ENCODE results near the gene TULP4. TPM values are rescaled to one million over a fixed set of nuclear protein-coding genes. Genes with fewer than 3 reads are reported as not detected.
"Not testable (repeated sequence)": the region's sequence is repeated elsewhere in the genome, so short reads cannot be mapped to it uniquely, and the experiment has no call there.

The TULP4 gene
- total and polyA plus RNA-seq, 2 donors, result 5.9 to 57.1 TPM

DNA sequence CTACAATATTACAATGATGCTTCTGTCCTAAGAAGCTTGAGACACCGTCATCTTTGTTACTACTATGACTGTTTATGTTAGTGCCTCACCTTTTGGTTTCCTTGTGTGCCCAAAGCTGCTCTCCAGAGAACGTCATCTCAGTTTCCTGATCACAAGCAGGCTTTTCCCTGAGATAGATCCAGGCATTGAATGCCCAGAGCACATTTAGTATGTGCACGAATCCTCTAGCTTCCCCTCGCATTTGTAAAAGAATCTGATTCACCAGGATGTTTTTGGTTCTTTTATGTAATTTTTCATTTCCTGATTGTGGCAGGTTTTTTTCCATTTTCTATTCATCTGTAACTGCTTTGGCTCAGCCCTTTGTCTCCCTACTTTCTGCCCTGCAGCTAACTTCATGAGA lies 147.5 kb downstream of the TULP4 start:
- Histone ChIP-seq H3K27me3 (ENCODE audit: control insufficient read depth in 2 of 2, insufficient read depth in 1 of 2, low read length in 1 of 2) (no peaks in the 10 kb centered on the region), H3K36me3 (ENCODE audit: control insufficient read depth in 2 of 2, insufficient read depth in 2 of 2, low read length in 1 of 2) (peaks cover 4 to 12% of the 10 kb centered on the region in 2 donors), H3K4me3 (ENCODE audit: low read length in 2 of 2) (no peak overlapping the region), H3K27ac (ENCODE audit: low read depth in 1 of 2, low read length in 1 of 2) (no peak overlapping the region), H3K4me1 (ENCODE audit: control insufficient read depth in 2 of 2, insufficient read depth in 2 of 2, low read length in 2 of 2) (no peaks in the 10 kb centered on the region), H3K9me3 (ENCODE audit: control insufficient read depth in 2 of 2, insufficient read depth in 1 of 2, low read length in 1 of 2) (no peaks in the 10 kb centered on the region)
- DNase-seq (ENCODE audit: low read depth in 6 of 9, low spot score in 9 of 9), result no peak
- WGBS, result 98% methylated on average over 4 of the region's 4 CpGs

DNA sequence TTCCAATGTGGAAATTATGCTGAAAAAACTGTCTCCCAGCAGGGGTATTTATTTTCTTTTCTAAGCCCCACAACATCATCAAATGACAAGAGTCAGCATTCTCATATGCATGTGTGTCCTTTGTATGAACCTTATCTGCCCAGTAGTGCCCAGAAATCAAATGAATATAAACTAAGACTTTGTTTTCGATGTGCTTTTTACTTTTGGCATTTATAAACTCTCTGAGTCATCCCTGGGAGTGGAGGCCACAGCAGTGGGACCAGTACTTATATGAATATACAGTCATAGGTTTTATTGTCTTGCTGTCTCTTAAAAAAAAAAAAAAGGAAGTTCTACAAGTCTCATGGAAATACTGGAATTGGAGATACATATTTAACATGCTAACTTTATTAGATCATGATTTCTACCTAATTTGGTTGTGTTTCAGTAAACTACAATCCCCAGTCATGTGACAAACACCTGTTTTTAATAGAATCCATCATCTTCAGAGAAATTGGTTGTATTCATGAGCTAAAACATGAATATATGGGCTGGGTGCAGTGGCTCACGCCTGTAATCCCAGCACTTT lies 148.4 kb downstream of the TULP4 start:
- H3K27me3 ChIP-seq (ENCODE audit: control insufficient read depth in 2 of 2, insufficient read depth in 1 of 2, low read length in 1 of 2), result no peaks in the 10 kb centered on the region
- H3K4me3 ChIP-seq (ENCODE audit: low read length in 2 of 2), result no peak overlapping the region
- H3K9me3 ChIP-seq (ENCODE audit: control insufficient read depth in 2 of 2, insufficient read depth in 1 of 2, low read length in 1 of 2), result no peaks in the 10 kb centered on the region
- WGBS, result 96% methylated on average over 2 of the region's 2 CpGs
- no peak for DNase-seq (ENCODE audit: low read depth in 6 of 9, low spot score in 9 of 9)
- peaks cover 4 to 12% of the 10 kb centered on the region in 2 donors for H3K36me3 ChIP-seq (ENCODE audit: control insufficient read depth in 2 of 2, insufficient read depth in 2 of 2, low read length in 1 of 2)
- H3K4me1 ChIP-seq (ENCODE audit: control insufficient read depth in 2 of 2, insufficient read depth in 2 of 2, low read length in 2 of 2), result no peaks in the 10 kb centered on the region
- H3K27ac ChIP-seq (ENCODE audit: low read depth in 1 of 2, low read length in 1 of 2), result no peak overlapping the region

DNA sequence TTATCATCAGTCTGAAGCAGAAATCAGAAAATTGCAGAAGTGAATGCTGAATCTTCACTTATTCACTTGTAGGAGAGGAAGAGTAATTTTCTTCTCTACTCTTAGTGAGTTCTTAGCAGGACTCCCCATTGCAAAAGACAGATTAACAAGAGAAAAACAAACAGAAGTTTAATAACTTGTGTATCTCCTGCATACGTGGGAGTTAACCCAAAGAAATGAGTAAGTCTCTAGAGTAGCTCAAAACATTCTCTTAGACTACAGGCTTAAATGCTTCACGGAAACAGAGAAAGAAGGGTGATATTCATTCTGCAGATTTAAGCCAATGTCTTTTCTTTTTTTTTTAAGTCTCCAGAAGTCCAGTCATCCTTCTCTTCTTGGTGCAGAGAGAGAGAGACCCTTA lies 149.7 kb downstream of the TULP4 start:
- no peak overlapping the region for H3K27ac ChIP-seq (ENCODE audit: low read depth in 1 of 2, low read length in 1 of 2)
- H3K4me3 ChIP-seq (ENCODE audit: low read length in 2 of 2), result no peak overlapping the region
- H3K36me3 ChIP-seq (ENCODE audit: control insufficient read depth in 2 of 2, insufficient read depth in 2 of 2, low read length in 1 of 2), result peaks cover 6 to 14% of the 10 kb centered on the region in 2 donors
- 98% methylated on average over 2 of the region's 2 CpGs for WGBS
- DNase-seq (ENCODE audit: low read depth in 6 of 9, low spot score in 9 of 9), result no peak
- no peaks in the 10 kb centered on the region for H3K27me3 ChIP-seq (ENCODE audit: control insufficient read depth in 2 of 2, insufficient read depth in 1 of 2, low read length in 1 of 2)
- no peaks in the 10 kb centered on the region for H3K4me1 ChIP-seq (ENCODE audit: control insufficient read depth in 2 of 2, insufficient read depth in 2 of 2, low read length in 2 of 2)
- no peaks in the 10 kb centered on the region for H3K9me3 ChIP-seq (ENCODE audit: control insufficient read depth in 2 of 2, insufficient read depth in 1 of 2, low read length in 1 of 2)

DNA sequence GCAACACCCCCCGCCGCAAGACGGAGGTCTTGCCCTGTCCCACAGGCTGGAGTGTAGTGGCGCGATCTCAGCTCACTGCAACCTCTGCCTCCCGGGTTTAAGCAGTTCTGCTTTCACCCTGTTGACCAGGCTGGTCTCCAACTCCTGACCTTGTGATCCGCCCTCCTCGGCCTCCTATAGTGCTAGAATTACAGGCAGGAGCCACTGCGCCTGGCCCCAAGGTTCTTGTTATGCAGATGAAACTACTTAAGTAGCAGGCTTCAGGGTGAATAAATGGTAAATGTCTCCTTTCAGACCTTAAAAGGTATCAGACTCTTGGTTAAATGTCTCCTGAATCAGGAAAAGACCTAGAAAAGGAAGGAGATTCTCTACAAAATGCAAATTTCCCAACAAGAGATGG lies 152.2 kb downstream of the TULP4 start:
- Histone ChIP-seq H3K4me3 (ENCODE audit: low read length in 2 of 2) (no peak overlapping the region), H3K4me1 (ENCODE audit: control insufficient read depth in 2 of 2, insufficient read depth in 2 of 2, low read length in 2 of 2) (no peaks in the 10 kb centered on the region), H3K9me3 (ENCODE audit: control insufficient read depth in 2 of 2, insufficient read depth in 1 of 2, low read length in 1 of 2) (no peaks in the 10 kb centered on the region), H3K27ac (ENCODE audit: low read depth in 1 of 2, low read length in 1 of 2) (no peak overlapping the region), H3K36me3 (ENCODE audit: control insufficient read depth in 2 of 2, insufficient read depth in 2 of 2, low read length in 1 of 2) (peaks cover 7 to 15% of the 10 kb centered on the region in 2 donors), H3K27me3 (ENCODE audit: control insufficient read depth in 2 of 2, insufficient read depth in 1 of 2, low read length in 1 of 2) (no peaks in the 10 kb centered on the region)
- WGBS, result 99% methylated on average over 9 of the region's 9 CpGs
- no peak for DNase-seq (ENCODE audit: low read depth in 6 of 9, low spot score in 9 of 9)

DNA sequence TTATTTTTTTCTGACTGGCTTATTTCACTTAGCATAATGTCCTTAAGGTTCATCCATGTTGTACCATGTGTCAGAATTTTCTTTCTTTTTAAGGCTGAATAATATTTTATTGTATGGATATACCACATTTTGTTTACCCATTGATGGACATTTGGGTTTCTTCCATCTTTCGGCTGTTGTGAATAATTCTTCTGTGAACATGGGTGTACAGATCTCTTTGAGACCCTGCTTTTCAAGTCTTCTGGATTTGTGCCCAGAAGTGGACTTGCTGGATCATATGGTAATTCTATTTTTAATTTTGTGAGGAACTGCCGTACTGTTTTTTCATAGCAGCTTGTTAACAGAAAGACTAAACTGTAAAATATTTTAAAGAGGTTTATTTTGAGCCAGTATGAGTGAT lies 153.0 kb downstream of the TULP4 start:
- Histone ChIP-seq H3K9me3 (ENCODE audit: control insufficient read depth in 2 of 2, insufficient read depth in 1 of 2, low read length in 1 of 2) (no peaks in the 10 kb centered on the region), H3K27ac (ENCODE audit: low read depth in 1 of 2, low read length in 1 of 2) (no peak overlapping the region), H3K4me3 (ENCODE audit: low read length in 2 of 2) (no peak overlapping the region), H3K36me3 (ENCODE audit: control insufficient read depth in 2 of 2, insufficient read depth in 2 of 2, low read length in 1 of 2) (peaks cover 7 to 9% of the 10 kb centered on the region in 2 donors), H3K4me1 (ENCODE audit: control insufficient read depth in 2 of 2, insufficient read depth in 2 of 2, low read length in 2 of 2) (no peaks in the 10 kb centered on the region), H3K27me3 (ENCODE audit: control insufficient read depth in 2 of 2, insufficient read depth in 1 of 2, low read length in 1 of 2) (no peaks in the 10 kb centered on the region)
- WGBS, result 96% methylated on average over 2 of the region's 2 CpGs
- no peak for DNase-seq (ENCODE audit: low read depth in 6 of 9, low spot score in 9 of 9)

DNA sequence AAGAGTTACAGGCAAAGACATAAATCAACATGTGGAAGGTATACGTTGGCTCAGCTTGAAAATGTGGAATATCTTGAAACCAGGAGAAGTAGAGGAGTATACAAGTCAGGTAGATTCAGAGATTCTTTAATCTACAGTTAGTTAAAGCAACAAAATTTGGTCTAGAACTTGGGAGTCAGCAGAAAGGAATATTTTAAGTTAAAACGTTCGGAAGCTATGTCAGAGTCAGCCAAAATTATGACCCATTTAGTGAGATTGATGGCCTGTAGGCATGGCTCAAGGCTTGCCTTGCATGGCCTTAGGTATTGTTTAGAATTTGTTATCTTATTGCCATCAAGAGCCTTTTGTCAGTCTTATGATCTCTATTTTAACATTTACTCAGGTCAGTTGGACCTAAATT lies 153.5 kb downstream of the TULP4 start:
- Histone ChIP-seq H3K27ac (ENCODE audit: low read depth in 1 of 2, low read length in 1 of 2) (no peak overlapping the region), H3K4me1 (ENCODE audit: control insufficient read depth in 2 of 2, insufficient read depth in 2 of 2, low read length in 2 of 2) (no peaks in the 10 kb centered on the region), H3K4me3 (ENCODE audit: low read length in 2 of 2) (no peak overlapping the region), H3K27me3 (ENCODE audit: control insufficient read depth in 2 of 2, insufficient read depth in 1 of 2, low read length in 1 of 2) (no peaks in the 10 kb centered on the region), H3K36me3 (ENCODE audit: control insufficient read depth in 2 of 2, insufficient read depth in 2 of 2, low read length in 1 of 2) (peaks cover 7 to 9% of the 10 kb centered on the region in 2 donors), H3K9me3 (ENCODE audit: control insufficient read depth in 2 of 2, insufficient read depth in 1 of 2, low read length in 1 of 2) (no peaks in the 10 kb centered on the region)
- 95% methylated on average over 3 of the region's 3 CpGs for WGBS
- no peak for DNase-seq (ENCODE audit: low read depth in 6 of 9, low spot score in 9 of 9)

DNA sequence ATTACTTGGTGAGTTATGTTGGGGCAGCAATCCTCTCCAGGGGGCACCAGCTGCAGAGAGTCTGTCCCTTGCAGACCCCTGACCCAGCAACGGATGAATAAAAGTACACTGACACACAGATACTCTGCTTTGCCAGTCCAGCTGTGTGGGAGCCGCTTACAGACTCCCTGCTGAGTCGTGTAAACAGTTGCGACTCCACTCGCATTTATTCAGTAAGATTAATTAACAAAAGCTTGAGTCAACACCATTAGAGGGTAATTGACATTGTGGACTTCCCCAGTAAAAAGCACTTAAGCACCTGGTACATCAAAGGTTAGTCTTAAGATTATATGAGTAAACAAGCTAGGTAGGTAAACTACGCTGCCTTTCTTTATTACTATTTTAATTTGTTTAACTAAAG lies 155.7 kb downstream of the TULP4 start:
- Histone ChIP-seq H3K27ac (ENCODE audit: low read depth in 1 of 2, low read length in 1 of 2) (no peak overlapping the region), H3K9me3 (ENCODE audit: control insufficient read depth in 2 of 2, insufficient read depth in 1 of 2, low read length in 1 of 2) (no peaks in the 10 kb centered on the region), H3K36me3 (ENCODE audit: control insufficient read depth in 2 of 2, insufficient read depth in 2 of 2, low read length in 1 of 2) (peaks cover 7 to 9% of the 10 kb centered on the region in 2 donors), H3K27me3 (ENCODE audit: control insufficient read depth in 2 of 2, insufficient read depth in 1 of 2, low read length in 1 of 2) (no peaks in the 10 kb centered on the region), H3K4me1 (ENCODE audit: control insufficient read depth in 2 of 2, insufficient read depth in 2 of 2, low read length in 2 of 2) (no peaks in the 10 kb centered on the region), H3K4me3 (ENCODE audit: low read length in 2 of 2) (no peak overlapping the region)
- WGBS, result 95% methylated on average over 6 of the region's 6 CpGs
- no peak for DNase-seq (ENCODE audit: low read depth in 6 of 9, low spot score in 9 of 9)

DNA sequence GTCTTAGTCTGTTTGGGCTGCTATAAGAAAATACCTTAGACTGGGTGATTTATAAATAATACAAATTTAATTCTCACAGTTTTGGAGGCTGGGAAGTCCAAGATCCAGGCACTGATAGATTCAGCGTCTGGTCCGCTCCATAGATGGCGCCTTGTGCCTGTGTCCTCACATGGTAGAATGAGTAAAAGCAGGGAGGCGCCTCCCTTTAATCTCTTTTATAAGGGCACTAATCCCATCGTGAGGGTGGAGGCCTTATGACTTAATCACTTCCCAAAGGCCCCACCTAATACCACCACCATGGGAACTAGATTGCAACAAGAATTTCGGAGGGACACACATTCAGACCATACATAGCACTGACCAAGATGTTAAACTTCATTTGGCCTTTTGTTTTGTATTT lies 156.4 kb downstream of the TULP4 start:
- Histone ChIP-seq H3K9me3 (ENCODE audit: control insufficient read depth in 2 of 2, insufficient read depth in 1 of 2, low read length in 1 of 2) (no peaks in the 10 kb centered on the region), H3K27ac (ENCODE audit: low read depth in 1 of 2, low read length in 1 of 2) (no peak overlapping the region), H3K27me3 (ENCODE audit: control insufficient read depth in 2 of 2, insufficient read depth in 1 of 2, low read length in 1 of 2) (no peaks in the 10 kb centered on the region), H3K36me3 (ENCODE audit: control insufficient read depth in 2 of 2, insufficient read depth in 2 of 2, low read length in 1 of 2) (peaks cover 7 to 9% of the 10 kb centered on the region in 2 donors), H3K4me1 (ENCODE audit: control insufficient read depth in 2 of 2, insufficient read depth in 2 of 2, low read length in 2 of 2) (no peaks in the 10 kb centered on the region), H3K4me3 (ENCODE audit: low read length in 2 of 2) (no peak overlapping the region)
- no peak for DNase-seq (ENCODE audit: low read depth in 6 of 9, low spot score in 9 of 9)
- 98% methylated on average over 6 of the region's 6 CpGs for WGBS

DNA sequence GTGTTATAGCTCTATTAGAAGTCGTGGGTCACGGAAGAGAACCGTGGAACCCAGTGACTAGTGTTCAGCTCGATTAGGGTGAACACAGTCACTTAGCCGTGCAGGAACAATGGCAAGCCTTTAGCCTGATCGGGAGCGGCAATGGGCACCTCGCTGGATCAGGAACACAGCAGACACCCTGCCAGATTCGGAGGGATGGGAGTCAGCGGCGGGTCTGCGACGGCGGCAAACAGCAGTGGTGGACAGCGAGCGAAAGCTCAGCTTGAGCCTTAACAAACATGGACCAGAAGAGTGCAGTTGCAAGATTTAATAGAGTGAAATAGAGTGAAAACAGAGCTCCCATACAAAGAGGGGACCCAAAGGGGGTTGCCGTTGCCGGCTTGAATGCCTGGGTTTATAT lies 157.8 kb downstream of the TULP4 start:
- 98% methylated on average over 18 of the region's 18 CpGs for WGBS
- not testable (repeated sequence) for H3K36me3 ChIP-seq (ENCODE audit: control insufficient read depth in 2 of 2, insufficient read depth in 2 of 2, low read length in 1 of 2); H3K9me3 ChIP-seq (ENCODE audit: control insufficient read depth in 2 of 2, insufficient read depth in 1 of 2, low read length in 1 of 2); DNase-seq (ENCODE audit: low read depth in 6 of 9, low spot score in 9 of 9); H3K27ac ChIP-seq (ENCODE audit: low read depth in 1 of 2, low read length in 1 of 2); H3K4me1 ChIP-seq (ENCODE audit: control insufficient read depth in 2 of 2, insufficient read depth in 2 of 2, low read length in 2 of 2); H3K4me3 ChIP-seq (ENCODE audit: low read length in 2 of 2); H3K27me3 ChIP-seq (ENCODE audit: control insufficient read depth in 2 of 2, insufficient read depth in 1 of 2, low read length in 1 of 2)

DNA sequence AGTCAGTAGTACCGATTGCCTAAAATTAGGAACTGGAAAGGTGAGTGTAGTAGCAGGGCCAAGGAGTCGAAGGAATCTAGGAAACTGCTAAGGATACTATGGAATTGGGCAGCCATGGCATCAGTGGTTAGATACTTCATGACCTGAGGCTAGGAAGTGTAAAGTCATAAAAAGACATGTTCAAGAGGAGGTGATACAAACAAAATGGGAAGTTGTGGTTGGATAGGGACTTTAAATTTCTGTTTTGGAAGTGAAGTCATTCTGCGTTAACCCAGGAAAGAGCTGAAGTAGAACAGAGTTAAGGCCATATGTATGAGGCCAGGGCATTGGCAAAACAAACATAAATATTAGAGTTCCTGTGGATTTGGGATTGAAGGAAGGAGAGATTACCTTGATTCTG lies 159.1 kb downstream of the TULP4 start:
- Histone ChIP-seq H3K27ac (ENCODE audit: low read depth in 1 of 2, low read length in 1 of 2) (no peak overlapping the region), H3K27me3 (ENCODE audit: control insufficient read depth in 2 of 2, insufficient read depth in 1 of 2, low read length in 1 of 2) (no peaks in the 10 kb centered on the region), H3K9me3 (ENCODE audit: control insufficient read depth in 2 of 2, insufficient read depth in 1 of 2, low read length in 1 of 2) (no peaks in the 10 kb centered on the region), H3K4me1 (ENCODE audit: control insufficient read depth in 2 of 2, insufficient read depth in 2 of 2, low read length in 2 of 2) (no peaks in the 10 kb centered on the region), H3K4me3 (ENCODE audit: low read length in 2 of 2) (no peak overlapping the region), H3K36me3 (ENCODE audit: control insufficient read depth in 2 of 2, insufficient read depth in 2 of 2, low read length in 1 of 2) (peaks cover 3 to 5% of the 10 kb centered on the region in 2 donors)
- 95% methylated on average over 3 of the region's 3 CpGs for WGBS
- DNase-seq (ENCODE audit: low read depth in 6 of 9, low spot score in 9 of 9), result no peak

Measured in thymus (tissue), 11 donors.